DOHH2 (cell line): ENCODE data around the gene CYP26B1.

ENCODE experiments used
- H3F3A ChIP-seq: fragments of 200-600 bp; sonication (generic), shearing (Covaris generic); 2 replicates; pipeline ENCODE4 v1.6.0; 2016; ENCODE audit warnings: antibody characterized with exemption, mild to moderate bottlenecking; ENCODE audit not compliant: control insufficient read depth, insufficient read depth
- H3K27ac ChIP-seq: fragments of 200-600 bp; sonication (generic); 2 replicates; pipeline ENCODE4 v1.5.1; 2014; ENCODE audit warnings: low read depth, mild to moderate bottlenecking, low read length, moderate library complexity
- H3K27me3 ChIP-seq: fragments of 200-600 bp; sonication (generic); 2 replicates; pipeline ENCODE4 v1.6.1; 2014; ENCODE audit warnings: mild to moderate bottlenecking, low read length, mixed read lengths; ENCODE audit not compliant: control insufficient read depth
- H3K36me3 ChIP-seq: fragments of 200-600 bp; sonication (generic); 2 replicates; pipeline ENCODE4 v1.6.1; 2014; ENCODE audit warnings: mild to moderate bottlenecking, low read length, moderate library complexity, mixed read lengths; ENCODE audit not compliant: control insufficient read depth
- H3K4me1 ChIP-seq: fragments of 200-600 bp; sonication (generic); 2 replicates; pipeline ENCODE4 v1.6.1; 2014; ENCODE audit warnings: mild to moderate bottlenecking, low read length, mixed read lengths; ENCODE audit not compliant: control insufficient read depth
- H3K4me2 ChIP-seq: fragments of 200-600 bp; sonication (generic); 2 replicates; pipeline ENCODE4 v1.6.0; 2014; ENCODE audit warnings: mild to moderate bottlenecking, low read length, moderate library complexity
- H3K4me3 ChIP-seq: fragments of 200-600 bp; sonication (generic); 2 replicates; pipeline ENCODE4 v1.5.1; 2014; ENCODE audit warnings: mild to moderate bottlenecking, low read length, mixed read lengths
- H3K79me2 ChIP-seq: fragments of 200-600 bp; sonication (generic); 2 replicates; pipeline ENCODE4 v1.6.1; 2014; ENCODE audit warnings: mild to moderate bottlenecking, low read length, mixed read lengths; ENCODE audit not compliant: control insufficient read depth
- H3K9me2 ChIP-seq: fragments of 200-600 bp; sonication (generic); replicated peaks from 2 replicates; pipeline ENCODE4 v1.6.1; 2014; ENCODE audit warnings: mild to moderate bottlenecking, low read length, mixed read lengths; ENCODE audit not compliant: control insufficient read depth
- H3K9me3 ChIP-seq: fragments of 200-600 bp; sonication (generic); 2 replicates; pipeline ENCODE4 v1.6.1; 2014; ENCODE audit warnings: antibody characterized with exemption, low read length, mixed read lengths; ENCODE audit not compliant: control insufficient read depth, insufficient read depth
- H4K20me1 ChIP-seq: fragments of 200-600 bp; sonication (generic); 2 replicates; pipeline ENCODE4 v1.6.0; 2014; ENCODE audit warnings: low read depth, mild to moderate bottlenecking, antibody characterized with exemption, low read length, moderate library complexity; ENCODE audit not compliant: control insufficient read depth, insufficient read depth
- EZH2phosphoT487 ChIP-seq: fragments of 200-600 bp; sonication (generic); IDR thresholded peaks from 2 replicates; pipeline ENCODE4 v1.6.1; 2017; ENCODE audit warnings: borderline replicate concordance, mild to moderate bottlenecking, antibody characterized with exemption, low read length, moderate library complexity, mixed read lengths
- TF ChIP-seq, protein P1 (sequence below): fragments of 200-600 bp; sonication (generic); IDR thresholded peaks from one replicate; pipeline ENCODE4 v1.5.1; 2014; ENCODE audit warnings: antibody characterized with exemption, mild to moderate bottlenecking, low read depth, low read length; ENCODE audit not compliant: poor library complexity, severe bottlenecking

The CYP26B1 gene

DNA sequence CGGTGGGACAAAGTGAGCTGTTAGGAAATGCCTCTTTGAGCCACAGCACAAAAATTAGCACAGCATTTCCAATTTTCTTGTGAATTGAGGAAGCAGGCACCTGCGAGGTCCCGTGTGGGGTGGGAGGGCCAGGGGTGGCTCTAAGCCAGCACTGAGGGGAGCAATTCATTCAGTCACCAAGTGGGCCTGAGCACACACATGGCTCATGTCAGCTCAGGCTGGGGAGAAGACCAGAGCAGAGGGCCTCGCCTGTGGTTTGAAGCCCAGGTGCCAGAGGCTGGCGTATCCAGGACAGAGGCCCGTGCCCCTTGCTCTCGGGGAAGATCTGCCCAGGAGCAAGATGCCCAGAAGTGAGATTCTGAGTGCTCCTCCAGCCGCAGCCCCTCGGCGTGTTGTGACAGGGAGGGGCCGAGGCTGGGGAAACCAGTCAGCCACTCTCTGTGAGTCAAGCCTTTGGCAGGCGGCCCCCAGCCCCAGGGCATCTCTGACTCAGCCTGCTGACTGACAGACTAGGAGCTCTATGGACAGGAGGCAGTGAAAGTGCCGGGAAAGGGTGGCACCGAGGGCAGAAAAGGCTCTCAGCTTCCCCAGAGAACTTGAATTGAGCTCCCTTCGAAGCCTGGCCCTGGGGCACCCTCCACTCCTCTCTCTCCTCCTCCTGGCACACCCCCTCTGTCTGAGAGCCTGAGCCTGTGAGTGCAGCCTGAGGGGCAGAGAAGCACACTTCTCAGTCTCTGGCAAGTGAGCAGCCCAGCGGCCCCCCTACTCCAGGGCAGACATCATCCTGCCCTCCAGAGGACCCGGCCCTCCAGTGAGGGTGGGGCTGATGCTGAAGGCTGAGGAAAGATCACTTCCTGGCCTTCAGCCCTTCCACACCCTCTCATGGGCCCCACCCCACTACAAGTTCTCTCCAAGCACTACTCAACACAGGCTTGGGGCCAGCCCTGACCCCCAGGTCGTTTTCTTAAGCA lies 32.3 kb downstream of the CYP26B1 start:
- Histone ChIP-seq H3K9me3 (no peaks in the 10 kb centered on the region), H3F3A (no peaks in the 10 kb centered on the region), H3K79me2 (no peaks in the 10 kb centered on the region), H3K9me2 (no peaks in the 10 kb centered on the region), H3K36me3 (no peaks in the 10 kb centered on the region), H3K4me1 (no peaks in the 10 kb centered on the region), H3K27me3 (no peaks in the 10 kb centered on the region), H3K4me2 (no peak overlapping the region), H3K27ac (no peak overlapping the region), H3K4me3 (no peak overlapping the region), H4K20me1 (no peaks in the 10 kb centered on the region)
- TF ChIP-seq, protein P1, sequence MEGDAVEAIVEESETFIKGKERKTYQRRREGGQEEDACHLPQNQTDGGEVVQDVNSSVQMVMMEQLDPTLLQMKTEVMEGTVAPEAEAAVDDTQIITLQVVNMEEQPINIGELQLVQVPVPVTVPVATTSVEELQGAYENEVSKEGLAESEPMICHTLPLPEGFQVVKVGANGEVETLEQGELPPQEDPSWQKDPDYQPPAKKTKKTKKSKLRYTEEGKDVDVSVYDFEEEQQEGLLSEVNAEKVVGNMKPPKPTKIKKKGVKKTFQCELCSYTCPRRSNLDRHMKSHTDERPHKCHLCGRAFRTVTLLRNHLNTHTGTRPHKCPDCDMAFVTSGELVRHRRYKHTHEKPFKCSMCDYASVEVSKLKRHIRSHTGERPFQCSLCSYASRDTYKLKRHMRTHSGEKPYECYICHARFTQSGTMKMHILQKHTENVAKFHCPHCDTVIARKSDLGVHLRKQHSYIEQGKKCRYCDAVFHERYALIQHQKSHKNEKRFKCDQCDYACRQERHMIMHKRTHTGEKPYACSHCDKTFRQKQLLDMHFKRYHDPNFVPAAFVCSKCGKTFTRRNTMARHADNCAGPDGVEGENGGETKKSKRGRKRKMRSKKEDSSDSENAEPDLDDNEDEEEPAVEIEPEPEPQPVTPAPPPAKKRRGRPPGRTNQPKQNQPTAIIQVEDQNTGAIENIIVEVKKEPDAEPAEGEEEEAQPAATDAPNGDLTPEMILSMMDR = no peak
- TF ChIP-seq EZH2phosphoT487 = no peak

DNA sequence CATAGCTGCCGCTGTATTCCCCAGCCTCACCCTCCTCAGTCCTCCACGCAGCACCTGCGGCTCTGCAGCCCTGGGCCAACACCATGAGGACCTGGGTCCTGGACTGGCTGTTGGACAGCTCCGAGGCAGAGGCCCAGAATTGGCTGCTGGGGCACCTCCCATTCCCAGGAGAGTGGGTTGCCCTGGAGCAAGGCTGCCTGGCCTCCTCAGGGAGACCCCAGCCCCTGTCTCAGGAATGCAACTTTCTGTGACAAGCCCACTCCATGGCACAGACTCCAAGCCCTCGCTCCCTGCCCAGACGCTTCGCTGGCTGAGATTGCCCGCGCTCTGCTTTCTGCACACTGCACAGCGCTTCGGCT lies 33.0 kb downstream of the CYP26B1 start:
- Histone ChIP-seq H3F3A (no peaks in the 10 kb centered on the region), H3K4me2 (no peak overlapping the region), H3K79me2 (no peaks in the 10 kb centered on the region), H3K27ac (no peak overlapping the region), H3K27me3 (no peaks in the 10 kb centered on the region), H3K36me3 (no peaks in the 10 kb centered on the region), H3K4me3 (no peak overlapping the region), H3K9me2 (no peaks in the 10 kb centered on the region), H3K9me3 (no peaks in the 10 kb centered on the region), H4K20me1 (no peaks in the 10 kb centered on the region), H3K4me1 (no peaks in the 10 kb centered on the region)
- TF ChIP-seq EZH2phosphoT487 = no peak
- TF ChIP-seq, protein P1 = no peak

DNA sequence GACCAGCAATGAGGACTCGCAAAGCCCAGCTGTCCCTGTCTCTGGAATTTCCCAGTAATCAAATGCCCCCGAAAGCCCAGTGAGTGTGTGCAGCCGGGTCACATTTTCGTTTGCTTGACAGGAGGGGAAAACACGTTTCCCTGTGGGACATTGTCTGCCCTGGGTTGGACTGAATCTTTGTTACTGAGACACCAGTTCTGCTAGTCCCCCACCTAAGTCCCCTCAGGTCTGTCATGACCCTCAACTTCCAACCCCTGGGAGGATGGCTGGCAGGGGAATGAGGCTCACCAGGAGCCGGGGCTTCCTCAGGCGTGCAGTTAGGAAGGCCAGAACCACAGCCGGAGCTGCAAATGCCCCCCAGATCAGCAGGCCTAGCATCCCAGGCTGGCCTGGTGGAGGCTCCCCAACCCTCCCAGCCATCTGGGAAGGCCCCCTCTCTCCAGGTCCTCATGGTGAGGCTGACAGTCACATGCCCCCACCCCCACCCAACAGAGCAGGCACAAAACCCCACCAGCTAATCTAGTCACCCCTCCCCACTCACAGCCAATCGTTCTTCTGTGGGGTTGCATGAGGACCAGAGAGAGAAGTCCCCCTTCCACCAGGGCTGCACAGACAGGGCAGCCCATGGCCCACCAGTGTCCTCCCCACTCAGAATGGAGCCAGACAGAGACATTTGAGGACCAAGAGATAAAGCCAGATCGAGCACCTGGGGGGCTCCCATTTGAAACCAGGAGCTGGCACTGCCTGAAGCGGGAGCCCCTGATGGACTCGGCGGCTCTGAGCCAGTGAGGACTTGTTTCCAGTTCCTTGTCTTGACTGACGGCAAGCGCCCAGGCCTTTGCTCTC lies 33.6 kb downstream of the CYP26B1 start:
- H3K27ac ChIP-seq = no peak overlapping the region
- H3K4me3 ChIP-seq = no peak overlapping the region
- H4K20me1 ChIP-seq = no peaks in the 10 kb centered on the region
- H3F3A ChIP-seq = no peaks in the 10 kb centered on the region
- no peak for TF ChIP-seq EZH2phosphoT487
- TF ChIP-seq, protein P1 = no peak
- no peaks in the 10 kb centered on the region for H3K9me3 ChIP-seq
- H3K79me2 ChIP-seq = no peaks in the 10 kb centered on the region
- no peak overlapping the region for H3K4me2 ChIP-seq
- H3K27me3 ChIP-seq = no peaks in the 10 kb centered on the region
- no peaks in the 10 kb centered on the region for H3K9me2 ChIP-seq
- no peaks in the 10 kb centered on the region for H3K36me3 ChIP-seq
- no peaks in the 10 kb centered on the region for H3K4me1 ChIP-seq
